ENCODE data around the gene CAPZA1. TPM values are rescaled to one million over a fixed set of nuclear protein-coding genes. Genes with fewer than 3 reads are reported as not detected.

CAPZA1 gene
- total and polyA plus RNA-seq, 2 donors (not counting 3 experiments of a cell fraction or from before 2014, with no cell fraction given), result 77.1 to 183 TPM

DNA sequence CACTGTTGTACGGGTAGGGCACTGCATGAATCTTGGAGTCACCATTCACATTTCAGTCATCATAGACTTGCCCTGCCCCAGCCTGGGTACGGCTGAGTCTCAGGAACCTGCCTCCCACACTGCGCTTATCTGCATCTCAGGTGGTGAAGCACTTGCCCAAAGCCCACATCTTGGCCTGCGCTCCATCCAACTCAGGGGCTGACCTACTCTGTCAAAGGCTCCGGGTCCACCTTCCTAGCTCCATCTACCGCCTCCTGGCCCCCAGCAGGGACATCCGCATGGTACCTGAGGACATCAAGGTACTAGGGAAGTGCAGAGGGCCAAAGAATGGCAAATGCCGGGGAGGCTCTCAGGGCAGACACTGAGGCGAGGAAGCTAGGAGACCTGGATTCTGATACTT, 75.6 kb downstream of the CAPZA1 start:
- BruUV-seq (replicated peaks), result no TSS peak
- no peaks in the 10 kb centered on the region for H3K79me2 ChIP-seq (ENCODE audit: control insufficient read depth, insufficient read depth, low read length)
- H3K36me3 ChIP-seq (ENCODE audit: control insufficient read depth in 2 of 2, extremely low read depth in 1 of 2, insufficient read depth in 2 of 2, low read length in 2 of 2), result peaks cover 12 to 40% of the 10 kb centered on the region in 2 experiments
- TF ChIP-seq EZH2 (IDR thresholded peaks at IDR 0.05; ENCODE audit: borderline replicate concordance, low read depth, low read length, severe bottlenecking) (no peak), JUN (IDR thresholded peaks at IDR 0.05; ENCODE audit: borderline replicate concordance, insufficient read depth, insufficient read length, low read depth) (no peak), POLR2AphosphoS5 (IDR thresholded peaks at IDR 0.05; ENCODE audit: insufficient read depth, low read depth, low read length) (no peak), POLR2A (IDR thresholded peaks at IDR 0.05; ENCODE audit: low read depth, low read length) (no peak), FOS (IDR thresholded peaks at IDR 0.05; ENCODE audit: borderline replicate concordance, insufficient read depth, low read length) (no peak), MYC (IDR thresholded peaks at IDR 0.05; ENCODE audit: low read depth, low read length) (no peak)
- TF ChIP-seq, protein P1, sequence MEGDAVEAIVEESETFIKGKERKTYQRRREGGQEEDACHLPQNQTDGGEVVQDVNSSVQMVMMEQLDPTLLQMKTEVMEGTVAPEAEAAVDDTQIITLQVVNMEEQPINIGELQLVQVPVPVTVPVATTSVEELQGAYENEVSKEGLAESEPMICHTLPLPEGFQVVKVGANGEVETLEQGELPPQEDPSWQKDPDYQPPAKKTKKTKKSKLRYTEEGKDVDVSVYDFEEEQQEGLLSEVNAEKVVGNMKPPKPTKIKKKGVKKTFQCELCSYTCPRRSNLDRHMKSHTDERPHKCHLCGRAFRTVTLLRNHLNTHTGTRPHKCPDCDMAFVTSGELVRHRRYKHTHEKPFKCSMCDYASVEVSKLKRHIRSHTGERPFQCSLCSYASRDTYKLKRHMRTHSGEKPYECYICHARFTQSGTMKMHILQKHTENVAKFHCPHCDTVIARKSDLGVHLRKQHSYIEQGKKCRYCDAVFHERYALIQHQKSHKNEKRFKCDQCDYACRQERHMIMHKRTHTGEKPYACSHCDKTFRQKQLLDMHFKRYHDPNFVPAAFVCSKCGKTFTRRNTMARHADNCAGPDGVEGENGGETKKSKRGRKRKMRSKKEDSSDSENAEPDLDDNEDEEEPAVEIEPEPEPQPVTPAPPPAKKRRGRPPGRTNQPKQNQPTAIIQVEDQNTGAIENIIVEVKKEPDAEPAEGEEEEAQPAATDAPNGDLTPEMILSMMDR (IDR thresholded peaks at IDR 0.05; ENCODE audit: extremely low read depth in 1 of 2, insufficient read depth in 1 of 2, low read depth in 1 of 2, low read length in 2 of 2), result no peak
- TF ChIP-seq, protein P2, sequence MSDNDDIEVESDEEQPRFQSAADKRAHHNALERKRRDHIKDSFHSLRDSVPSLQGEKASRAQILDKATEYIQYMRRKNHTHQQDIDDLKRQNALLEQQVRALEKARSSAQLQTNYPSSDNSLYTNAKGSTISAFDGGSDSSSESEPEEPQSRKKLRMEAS (IDR thresholded peaks at IDR 0.05; ENCODE audit: insufficient read depth, insufficient read length), result no peak
- POLR2A ChIA-PET, result interaction anchor here (0.5 kb wide), 1 partner anchor 15 kb away, joined by 6 read pairs; no protein-coding TSS in a partner anchor
- H3K4me2 ChIP-seq (ENCODE audit: insufficient read depth, low read length), result no peak overlapping the region
- peaks cover 17% of the 10 kb centered on the region for H3K4me1 ChIP-seq (ENCODE audit: control insufficient read depth, extremely low read depth, insufficient read depth, low read length)
- H3K9me3 ChIP-seq (replicated peaks; ENCODE audit: control insufficient read depth, insufficient read depth, low read length), result no peaks in the 10 kb centered on the region
- no peak overlapping the region for H2AFZ ChIP-seq (ENCODE audit: low read depth, low read length)
- H4K20me1 ChIP-seq (replicated peaks; ENCODE audit: control insufficient read depth, extremely low read depth, insufficient read depth, low read length), result no peaks in the 10 kb centered on the region
- CTCF ChIA-PET, result interaction anchor here (6.7 kb wide), 1 partner anchor 21 kb away, joined by 57 read pairs; the partner anchor contains the start of gene MOV10
- no peak overlapping the region for H3K27ac ChIP-seq (ENCODE audit: insufficient read depth, low read depth, low read length)
- intact Hi-C loops (cut with micrococcal nuclease) (no loop called here), dilution Hi-C loops (cut with MboI; ENCODE audit: extremely low pct_ligation_motif_present, low sequenced_read_pairs) (no loop called here)
- no peak overlapping the region for H3K4me3 ChIP-seq (replicated peaks in 1 of 3; ENCODE audit: insufficient read depth in 1 of 3, low read depth in 1 of 3, low read length in 3 of 3)
- H3K27me3 ChIP-seq (ENCODE audit: control insufficient read depth in 2 of 2, insufficient read depth in 2 of 2, low read length in 2 of 2), result no peaks in the 10 kb centered on the region
- DNase-seq (ENCODE audit: low read depth, low spot score) (no peak), FAIRE-seq (no peak)
- H3K9ac ChIP-seq (replicated peaks; ENCODE audit: extremely low read depth, insufficient read depth, low read length), result no peak overlapping the region
- no peaks in the 10 kb centered on the region for H3K9me1 ChIP-seq (replicated peaks; ENCODE audit: control insufficient read depth, extremely low read depth, insufficient read depth, low read length)

All from endothelial cell of umbilical vein (primary cell).